HG02588 (cell line): Measurements from ENCODE around the gene BDKRB1.

Experiments used
- ATAC-seq: cut with Tn5 transposase; IDR thresholded peaks from one replicate; pipeline ENCODE4 v1.9.1; 2021; ENCODE audit warnings: mild to moderate bottlenecking, moderate library complexity; ENCODE audit not compliant: unreplicated experiment

The BDKRB1 gene

DNA sequence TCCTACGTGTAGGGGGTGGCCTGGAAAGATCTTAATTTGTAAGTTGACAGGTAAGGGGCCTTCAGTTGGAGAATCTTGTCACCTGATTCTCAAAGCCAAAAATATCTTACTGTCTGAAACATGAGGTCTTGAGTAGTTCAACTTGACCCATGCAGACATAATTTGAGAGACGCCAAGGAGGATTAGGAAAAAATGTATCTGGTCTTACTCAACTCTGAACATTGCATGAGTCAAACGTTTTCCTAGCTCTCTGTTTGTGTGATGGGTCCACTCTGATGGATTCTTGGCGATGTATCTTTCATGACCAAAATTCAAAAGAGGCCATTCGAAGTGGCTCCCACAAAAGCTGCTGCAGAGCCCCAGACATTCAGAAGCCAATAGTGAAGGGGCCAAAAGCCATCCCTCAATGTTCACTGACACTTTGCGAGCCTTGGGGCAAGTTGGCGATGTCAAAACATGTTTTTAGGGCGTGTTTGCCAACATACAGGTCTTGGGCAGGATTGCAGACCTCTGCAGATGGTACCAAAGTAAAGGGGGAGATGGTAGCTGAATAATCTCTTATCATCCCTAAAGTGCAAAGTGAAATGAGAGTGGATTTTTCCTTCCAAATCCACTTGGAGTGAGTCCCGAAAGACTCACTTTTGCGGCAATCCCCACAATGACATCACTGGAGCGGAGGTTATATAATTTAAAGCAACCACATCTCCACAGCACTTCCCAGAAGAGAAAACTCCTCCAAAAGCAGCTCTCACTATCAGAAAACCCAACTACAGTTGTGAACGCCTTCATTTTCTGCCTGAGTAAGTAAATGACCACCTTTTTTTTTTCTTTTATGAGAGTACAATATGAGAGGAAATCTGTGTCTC lies at the start of gene BDKRB1:
TSS of gene BDKRB1 (plus strand) at position 710 of the 866 bp plus-strand sequence. CDS start 7,473 bp downstream, outside the sequence.
- ATAC-seq: no peak

DNA sequence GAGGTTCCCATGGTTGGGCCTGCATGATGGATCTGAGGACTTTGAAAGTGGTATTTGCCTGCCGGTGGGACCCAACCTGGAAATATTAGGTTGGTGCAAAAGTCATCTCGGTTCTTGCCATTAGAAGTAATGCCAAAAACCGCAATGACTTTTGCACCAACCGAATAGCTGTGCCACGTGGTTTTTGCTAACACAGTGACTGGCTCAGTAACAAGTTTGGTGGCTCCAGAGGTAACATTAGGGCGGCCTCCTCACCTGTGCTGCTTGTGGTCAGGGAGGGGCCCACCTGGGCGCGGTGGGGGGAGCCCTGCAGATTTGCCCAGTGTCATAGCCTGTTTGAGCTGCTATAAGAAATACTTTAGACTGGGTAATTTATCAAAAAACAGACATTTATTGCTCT lies 49.5 kb upstream of the BDKRB1 start:
- ATAC-seq: no peak

DNA sequence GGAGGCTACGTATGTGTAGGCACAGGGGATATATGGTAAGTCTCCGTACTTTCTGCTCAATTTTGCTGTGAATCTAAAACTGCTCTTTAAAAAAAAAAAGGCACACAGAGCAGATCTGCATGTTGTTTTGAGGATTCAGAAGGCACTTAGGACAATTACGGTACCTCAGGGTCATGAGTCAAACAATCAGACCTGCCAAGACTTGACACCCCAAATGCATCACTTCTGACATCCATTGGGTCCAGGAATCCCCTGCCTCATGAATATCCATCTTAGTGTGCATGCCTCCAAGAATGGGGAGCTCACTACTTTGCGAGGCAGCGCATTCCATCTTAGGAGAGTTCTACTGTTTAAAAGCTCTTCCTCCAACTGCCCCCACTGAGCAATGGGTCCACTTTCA lies 48.3 kb upstream of the BDKRB1 start:
- no peak for ATAC-seq

DNA sequence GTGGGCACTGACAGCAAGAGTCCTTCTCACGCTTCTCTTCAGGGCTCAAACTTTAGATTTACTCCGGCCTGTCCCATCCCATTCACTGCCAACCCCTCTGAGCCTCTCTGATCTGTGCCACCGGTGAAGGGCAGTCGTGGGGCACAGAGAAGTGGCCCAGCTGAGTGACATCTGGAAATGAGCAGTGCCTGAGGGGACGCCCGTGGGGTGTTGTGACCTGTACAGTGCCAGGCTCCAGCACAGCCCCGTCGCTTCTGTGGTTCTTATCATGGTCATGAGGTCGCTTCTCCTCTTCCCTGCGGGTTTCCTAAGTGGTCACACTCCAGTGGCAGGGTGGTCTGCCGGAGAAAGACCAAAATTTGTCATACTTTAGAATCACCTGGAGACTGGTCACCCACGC lies 47.3 kb upstream of the BDKRB1 start:
- no peak for ATAC-seq

DNA sequence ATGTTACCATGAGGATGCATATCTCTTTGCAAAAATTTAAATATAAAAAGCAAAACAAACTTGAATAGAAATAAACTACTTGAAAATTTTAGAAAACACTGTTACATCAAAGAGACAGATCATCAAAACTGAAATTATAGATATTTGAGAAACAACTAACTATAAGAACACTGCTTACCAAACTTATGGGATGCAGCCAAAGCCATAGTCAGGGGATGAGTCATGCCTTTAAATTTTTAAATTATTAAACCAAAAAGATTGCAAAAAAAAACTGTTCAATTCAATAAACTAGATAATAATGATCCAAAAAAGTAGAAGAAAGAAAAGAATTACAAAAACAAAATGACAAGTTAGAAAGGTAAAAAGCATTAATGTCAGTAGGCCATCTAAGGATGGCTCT lies 43.9 kb upstream of the BDKRB1 start:
- no peak for ATAC-seq

DNA sequence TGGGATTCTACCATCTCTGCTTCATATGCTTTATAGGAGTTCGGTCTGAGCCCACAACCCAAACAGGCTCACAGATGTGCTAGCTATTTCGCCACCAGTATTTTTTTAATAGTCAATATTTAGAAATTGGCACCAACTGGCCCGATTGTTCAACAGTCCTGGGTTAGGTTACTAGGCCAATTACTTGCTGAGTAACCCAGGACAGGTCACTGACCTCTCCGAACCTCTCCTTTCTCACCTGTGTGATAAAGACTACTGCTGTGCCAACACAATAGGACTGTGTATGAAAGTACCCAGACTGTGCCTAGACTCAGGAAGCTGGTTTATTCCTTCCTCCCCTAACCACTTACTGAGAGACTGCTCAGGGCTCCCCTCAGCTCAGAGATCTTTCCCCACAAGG lies 43.1 kb upstream of the BDKRB1 start:
- no peak for ATAC-seq

DNA sequence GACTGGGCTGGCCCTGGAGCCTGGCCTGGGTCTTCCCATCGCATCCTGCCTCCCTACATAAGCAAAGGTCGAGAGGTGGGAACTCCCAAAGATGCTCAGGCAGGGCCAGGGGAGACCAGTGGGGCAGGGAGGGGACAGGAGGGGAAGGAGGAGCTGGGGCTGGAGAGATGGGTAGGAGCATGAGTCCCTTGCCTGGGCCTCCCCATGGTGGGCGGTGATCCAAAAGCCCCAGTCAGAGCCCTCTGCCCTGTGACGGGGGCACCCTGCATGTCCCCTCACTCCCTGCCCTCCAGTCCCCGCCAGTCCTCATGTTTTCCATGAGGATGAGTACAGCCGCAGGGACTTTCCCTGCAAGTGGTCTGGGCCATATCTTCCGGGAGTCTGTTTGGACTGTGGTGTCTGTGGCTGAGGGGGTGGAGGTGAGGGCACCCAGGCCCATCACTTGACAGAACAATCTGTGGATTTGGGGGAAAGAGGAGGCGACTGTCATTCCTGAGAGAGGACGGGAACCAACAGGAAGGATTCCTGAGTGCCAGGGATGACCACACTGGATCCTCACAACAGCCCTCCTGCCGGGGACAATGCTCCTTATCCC lies 42.0 kb upstream of the BDKRB1 start:
- ATAC-seq: no peak

DNA sequence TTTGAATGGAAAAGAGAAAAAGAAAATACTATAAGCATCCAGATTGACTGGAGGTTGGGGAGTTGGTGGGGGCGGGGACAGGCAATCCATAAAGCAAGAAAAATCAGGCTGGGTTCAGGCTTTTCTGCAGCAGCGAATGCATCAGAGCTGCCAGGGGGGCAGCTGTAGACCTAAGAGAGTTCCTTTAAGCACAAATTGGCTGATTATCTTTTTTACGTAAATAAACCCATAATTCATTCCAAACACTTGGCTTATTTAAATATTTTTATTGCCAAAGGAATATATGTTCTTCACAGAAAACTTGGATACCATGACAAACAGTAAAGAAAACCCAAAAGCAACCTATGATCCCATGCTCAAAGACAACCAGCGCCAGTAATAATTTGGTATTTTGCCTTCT lies 41.2 kb upstream of the BDKRB1 start:
- ATAC-seq: no peak

DNA sequence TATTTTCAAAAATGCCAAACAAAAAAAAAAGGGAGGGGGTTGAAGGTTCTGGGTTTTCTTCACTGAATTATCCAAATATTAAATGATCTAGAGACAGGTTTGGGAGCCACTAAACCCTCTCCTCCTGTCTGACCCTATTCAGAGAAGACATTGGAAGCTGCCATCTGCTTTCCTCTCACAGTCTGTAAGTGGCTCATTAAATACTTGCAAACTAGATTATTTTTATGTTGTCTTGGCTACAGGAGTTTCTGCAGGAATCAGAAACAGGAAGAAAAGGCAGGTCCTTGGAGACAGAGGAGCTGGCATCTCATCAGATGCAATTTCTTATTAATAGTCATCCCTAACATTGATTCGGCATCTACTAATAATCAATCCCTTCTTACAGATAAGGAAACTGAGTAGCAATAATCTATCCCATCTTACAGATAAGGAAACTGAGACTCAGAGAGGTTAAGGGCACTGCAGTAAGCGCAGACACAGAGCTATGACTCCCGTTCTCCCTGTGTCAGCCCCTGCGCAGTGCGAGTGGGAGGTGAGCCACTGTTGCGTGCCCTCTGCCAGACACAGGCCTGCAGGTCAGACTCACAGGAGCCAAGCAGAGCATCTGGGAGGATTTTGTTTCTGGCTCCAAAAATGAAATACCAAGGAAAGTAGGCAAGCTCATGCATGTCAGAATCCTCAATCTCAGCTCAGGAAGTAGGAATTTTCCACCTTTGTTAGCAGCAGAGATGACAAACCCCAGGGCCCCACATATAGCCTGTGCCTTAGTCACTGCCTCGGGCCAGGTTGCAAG lies 40.4 kb upstream of the BDKRB1 start:
- no peak for ATAC-seq

DNA sequence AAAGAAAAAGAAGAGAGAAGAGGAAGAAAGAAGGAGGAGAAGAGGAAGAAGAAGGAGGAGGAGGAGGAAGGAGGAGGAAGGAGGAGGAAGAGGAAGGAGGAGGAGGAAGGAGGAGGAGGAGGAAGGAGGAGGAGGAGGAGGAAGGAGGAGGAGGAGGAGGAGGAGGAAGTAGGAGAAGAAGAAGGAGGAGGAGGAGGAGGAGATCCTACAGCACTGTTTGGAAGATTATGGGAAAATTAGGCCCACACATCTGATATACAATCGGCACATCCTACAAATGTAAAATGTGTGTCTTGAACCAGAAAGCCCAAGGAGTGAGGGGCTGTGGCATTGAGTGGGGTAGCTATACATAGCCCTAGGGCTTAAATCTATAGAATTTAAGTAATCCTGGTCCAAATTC lies 39.4 kb upstream of the BDKRB1 start:
- no peak for ATAC-seq

DNA sequence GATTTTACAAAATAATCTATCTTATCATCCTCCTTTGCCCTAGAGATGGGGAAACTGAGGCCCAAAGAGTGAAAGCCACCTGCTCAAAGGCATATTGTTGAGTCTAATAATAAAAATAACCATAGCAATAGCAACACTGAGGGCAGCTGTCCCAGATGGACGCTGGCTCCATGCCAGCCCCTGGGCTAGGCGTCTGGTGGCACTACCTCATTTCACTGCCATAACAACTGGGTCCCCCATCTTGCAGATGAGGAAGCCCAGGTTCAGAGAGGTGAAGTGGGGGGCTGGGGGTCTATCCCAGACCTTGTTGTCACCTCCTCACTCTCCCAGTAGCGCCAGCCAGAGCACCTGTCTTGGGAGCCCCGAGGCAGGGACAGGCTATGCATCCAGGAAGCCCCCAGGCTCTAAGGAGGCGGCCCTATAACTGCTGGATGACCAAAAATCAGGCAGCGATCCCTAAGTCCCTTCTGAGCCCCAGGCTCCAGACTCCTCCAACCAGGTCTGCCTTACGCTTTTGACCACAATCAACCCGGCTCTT lies 38.6 kb upstream of the BDKRB1 start:
- no peak for ATAC-seq

DNA sequence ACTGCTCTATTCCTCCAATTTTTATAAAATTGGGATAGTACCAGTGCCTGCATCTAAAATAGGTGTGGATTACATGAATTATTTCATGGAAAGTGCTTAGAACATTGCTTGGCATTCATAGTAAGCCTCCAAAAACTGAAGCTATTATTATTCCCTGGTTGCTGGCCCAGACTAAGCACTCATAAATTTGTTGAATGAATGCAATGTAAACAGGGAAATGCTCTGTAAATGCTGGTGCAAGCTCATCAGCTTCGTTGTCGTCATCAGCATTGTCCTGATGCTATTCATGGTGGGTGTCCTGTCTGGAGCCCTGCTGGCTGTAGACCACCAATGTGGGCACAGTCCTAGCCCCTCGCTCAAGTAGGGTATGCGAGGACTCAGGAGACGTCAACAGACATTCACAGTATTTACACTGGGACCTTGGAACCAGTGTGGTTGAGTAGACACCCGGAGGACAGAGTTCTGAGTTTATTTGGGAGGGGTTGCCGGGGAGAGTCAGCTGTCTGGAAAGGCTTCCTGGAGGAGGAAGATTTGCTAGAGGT lies 34.8 kb upstream of the BDKRB1 start:
- no peak for ATAC-seq

DNA sequence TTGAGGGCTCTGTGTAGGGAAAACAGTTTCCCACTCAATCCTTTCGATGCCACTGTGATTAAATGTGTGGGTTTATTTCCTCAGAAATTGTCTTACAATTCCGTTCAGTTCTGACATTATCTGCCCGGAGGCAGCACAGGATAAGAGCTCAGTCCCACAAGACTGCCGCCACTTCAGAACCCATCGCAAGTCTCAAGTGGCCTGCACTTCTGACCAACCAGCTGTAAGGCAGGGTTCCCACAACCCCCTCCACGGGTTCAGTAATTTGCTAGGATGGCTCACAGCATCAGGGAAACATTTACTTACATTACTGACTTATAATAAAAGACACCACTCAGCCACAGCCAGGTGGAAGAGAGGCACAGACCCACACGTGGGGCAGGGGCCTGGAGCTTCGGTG lies 34.2 kb upstream of the BDKRB1 start:
- no peak for ATAC-seq

DNA sequence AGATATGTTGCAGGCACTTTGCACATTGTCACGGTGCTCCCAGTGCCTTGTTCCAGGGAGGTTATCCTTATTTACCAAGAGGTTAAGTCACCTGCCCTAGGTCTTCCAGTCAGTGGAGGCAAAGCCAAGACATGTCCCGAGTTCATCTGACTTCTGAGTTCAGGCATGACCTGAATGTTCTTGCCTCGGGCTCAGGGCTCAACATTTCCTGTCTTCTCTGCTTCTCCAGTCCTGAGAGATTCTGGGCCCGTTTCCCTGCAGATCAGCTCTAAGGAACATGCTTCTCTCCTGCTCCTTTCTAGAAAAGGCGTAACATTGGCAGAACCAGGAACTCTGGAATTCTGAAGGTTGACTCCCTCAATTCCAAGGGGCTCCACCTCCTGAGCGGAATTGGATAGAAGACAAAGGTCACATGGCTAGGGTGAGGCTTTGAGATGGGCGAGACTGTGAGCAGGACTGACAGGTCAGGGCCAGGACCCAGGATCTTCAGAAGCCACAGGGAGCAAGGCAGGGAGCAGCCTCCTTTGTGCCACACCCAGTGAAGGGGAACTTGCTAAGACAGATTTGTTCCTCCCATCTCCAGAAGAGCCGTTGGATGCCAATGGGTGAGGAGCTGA lies 31.4 kb upstream of the BDKRB1 start:
- no peak for ATAC-seq

DNA sequence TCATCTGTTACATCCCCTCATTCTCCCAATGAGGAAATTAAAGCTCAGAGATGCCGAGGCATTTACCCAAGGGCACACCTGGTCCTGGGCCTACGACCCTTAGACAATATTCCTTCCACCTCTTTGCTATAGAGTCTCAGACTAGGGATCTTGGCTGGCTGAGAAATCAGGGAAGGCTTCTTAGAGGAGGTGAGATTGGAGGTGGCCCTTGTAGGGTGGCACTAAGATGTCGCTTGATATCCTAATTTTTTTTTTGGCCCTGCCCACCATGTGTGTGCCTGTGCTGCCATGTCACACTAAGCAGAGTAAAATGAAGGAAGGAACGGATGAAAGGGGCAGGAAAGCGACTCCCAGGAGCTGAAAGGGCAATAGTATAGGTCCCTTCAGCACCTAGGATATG lies 30.8 kb upstream of the BDKRB1 start:
- ATAC-seq: no peak

DNA sequence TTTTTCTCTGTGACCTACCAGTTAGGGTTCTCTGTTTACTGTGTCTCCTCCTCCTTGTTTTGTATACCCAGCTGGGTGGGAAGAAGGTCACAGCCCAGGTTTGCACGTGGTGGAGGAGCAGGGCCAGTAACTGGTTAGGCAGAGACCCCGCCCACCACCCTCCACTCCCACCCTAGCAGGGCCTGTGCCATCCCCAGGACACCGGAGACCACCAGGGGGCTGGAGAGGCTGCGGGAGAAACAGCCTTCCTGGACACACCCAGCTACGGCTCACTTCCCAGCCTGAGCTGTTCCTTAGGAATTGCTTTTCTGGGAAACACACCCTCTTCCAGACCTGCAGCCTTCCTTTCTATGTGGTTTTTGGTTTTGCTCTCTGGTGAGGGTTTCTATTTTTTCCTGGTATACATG lies 30.3 kb upstream of the BDKRB1 start:
- no peak for ATAC-seq

DNA sequence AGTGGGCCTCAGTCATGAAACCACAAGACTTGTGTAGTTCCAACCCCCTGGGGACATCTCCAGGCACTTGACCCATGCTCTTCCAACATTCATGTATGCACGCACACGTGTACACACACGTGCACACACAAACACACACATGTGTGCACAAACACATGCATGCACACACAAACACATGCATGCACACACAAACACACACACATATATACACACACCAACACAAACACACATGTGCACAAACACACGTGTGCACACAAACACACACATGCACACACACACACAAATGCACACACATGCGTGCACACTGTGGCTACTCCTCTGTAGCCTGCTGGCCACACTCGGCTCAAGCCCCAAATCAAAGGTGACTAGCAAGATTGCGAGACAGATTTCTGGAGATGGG lies 28.6 kb upstream of the BDKRB1 start:
- ATAC-seq: no peak

DNA sequence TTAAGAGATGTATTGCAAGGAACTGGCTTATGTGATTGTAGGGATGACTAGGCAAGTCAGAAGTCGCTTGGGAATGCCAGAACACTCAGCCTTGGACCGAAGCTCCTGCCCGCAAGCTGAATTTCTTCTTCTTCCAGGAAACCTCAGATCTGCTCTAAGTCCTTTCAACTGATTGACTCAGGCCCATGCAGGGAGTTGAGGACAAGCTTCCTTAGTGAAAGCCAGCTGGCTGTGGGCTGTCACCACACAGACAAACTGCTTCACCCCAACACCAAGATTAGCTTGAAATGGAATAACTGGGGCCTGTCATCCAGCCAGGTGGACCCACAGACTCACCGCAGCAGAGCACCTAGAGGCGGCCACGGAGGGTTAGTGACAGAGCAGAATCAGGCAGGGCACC lies 26.7 kb upstream of the BDKRB1 start:
- no peak for ATAC-seq

DNA sequence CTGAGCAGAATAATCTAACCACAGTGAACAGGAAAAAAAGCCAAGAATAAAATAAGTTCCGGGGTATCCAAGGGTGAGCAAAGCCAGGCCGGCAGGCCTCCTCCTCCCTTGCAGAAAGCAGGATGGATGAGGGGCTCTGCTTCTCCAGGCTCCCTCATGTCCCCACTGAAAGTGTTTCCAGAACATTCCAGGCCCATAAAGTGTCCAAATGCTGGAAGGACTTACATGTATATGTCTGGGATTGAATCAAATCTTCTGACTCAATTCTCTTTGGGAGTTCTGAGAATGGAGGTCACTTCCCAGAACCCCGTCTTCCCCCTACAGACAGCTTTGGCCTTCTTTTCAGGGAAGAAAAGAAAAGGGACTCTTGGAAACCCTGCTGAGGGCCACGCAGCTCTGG lies 25.0 kb upstream of the BDKRB1 start:
- no peak for ATAC-seq

DNA sequence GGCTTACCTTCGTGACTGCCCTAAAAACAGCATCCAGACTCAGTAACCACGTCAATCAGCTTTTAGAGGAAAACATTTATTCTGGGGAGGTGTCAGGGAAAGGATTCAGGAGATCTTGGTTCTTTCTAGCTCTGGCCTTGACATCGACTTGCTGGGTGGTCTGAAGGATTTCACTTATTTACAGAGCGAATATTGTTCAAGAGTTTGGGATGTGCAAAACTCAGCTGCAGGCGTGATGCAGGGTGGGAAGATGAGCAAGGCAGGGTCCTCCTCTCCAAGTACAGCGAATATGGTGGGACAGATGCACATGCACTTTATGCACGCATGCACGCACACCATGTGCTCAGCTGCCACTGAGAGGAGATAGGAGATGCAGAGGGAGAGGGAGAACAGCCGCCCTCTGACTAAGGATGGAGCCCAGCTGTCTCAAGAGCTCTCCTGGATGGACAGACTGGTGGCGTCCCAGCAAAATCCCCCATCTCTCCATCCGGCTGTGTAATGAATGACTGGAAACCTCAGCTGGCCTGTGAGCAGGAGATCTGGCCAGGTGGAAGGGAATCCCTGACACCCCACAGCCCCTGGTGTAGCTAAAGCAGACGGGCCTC lies 24.4 kb upstream of the BDKRB1 start:
- ATAC-seq: no peak
